HepG2 (cell line): ENCODE data around the gene COQ10B. TPM values are rescaled to one million over a fixed set of nuclear protein-coding genes. Genes with fewer than 3 reads are reported as not detected.
A peak's percentile ranks its signal among the peaks of the same experiment; 100 is the strongest.

ENCODE experiments used
- AGO2 ChIP-seq: fragments of 200-400 bp; formaldehyde crosslinking; optimal IDR thresholded peaks from 2 replicates; pipeline ENCODE3; 2017; ENCODE audit warnings: mild to moderate bottlenecking, low read depth, low read length, moderate library complexity
- BHLHE40 ChIP-seq: IDR thresholded peaks from 2 replicates; pipeline ENCODE4 v1.6.1; 2011; ENCODE audit warnings: low read length, improper control_type of control experiment
- CBX1 ChIP-seq: IDR thresholded peaks from one replicate; pipeline ENCODE4 v1.6.1; 2016; ENCODE audit warnings: antibody characterized with exemption, low read depth
- EED ChIP-seq: sonication (generic); formaldehyde crosslinking; IDR thresholded peaks from 2 replicates; pipeline ENCODE4 v1.5.0; 2020; ENCODE audit warnings: mild to moderate bottlenecking, missing genetic modification reagents
- GATA4 ChIP-seq: sonication (generic); IDR thresholded peaks from 2 replicates; pipeline ENCODE4 v1.6.1; 2016; ENCODE audit warnings: antibody characterized with exemption, low read depth, borderline replicate concordance
- MYNN ChIP-seq: sonication (generic); formaldehyde crosslinking; IDR thresholded peaks from 2 replicates; pipeline ENCODE4 v1.4.0; 2020; ENCODE audit warnings: mild to moderate bottlenecking, low read depth, missing genetic modification reagents
- RXRA ChIP-seq: sonication (generic); formaldehyde crosslinking; IDR thresholded peaks from 2 replicates; pipeline ENCODE4 v1.5.1; 2020; ENCODE audit warnings: missing genetic modification reagents
- SRF ChIP-seq: IDR thresholded peaks from 2 replicates; pipeline ENCODE4 v1.6.1; 2011; ENCODE audit warnings: mild to moderate bottlenecking, low read depth, low read length, moderate library complexity
- TRIM24 ChIP-seq: sonication (generic); formaldehyde crosslinking; IDR thresholded peaks from 2 replicates; pipeline ENCODE4 v1.8.0; 2022; ENCODE audit warnings: mild to moderate bottlenecking, missing genetic modification reagents
- ZNF274 ChIP-seq: sonication (generic); formaldehyde crosslinking; IDR thresholded peaks from 2 replicates; pipeline ENCODE4 v1.5.1; 2020; ENCODE audit warnings: mild to moderate bottlenecking, missing genetic modification reagents
- ZNF30 ChIP-seq: sonication (generic); formaldehyde crosslinking; IDR thresholded peaks from 2 replicates; pipeline ENCODE4 v1.5.0; 2020; ENCODE audit warnings: mild to moderate bottlenecking, missing genetic modification reagents
- ZNF432 ChIP-seq: sonication (generic); formaldehyde crosslinking; IDR thresholded peaks from 2 replicates; pipeline ENCODE4 v1.5.0; 2020; ENCODE audit warnings: missing genetic modification reagents, mild to moderate bottlenecking, borderline replicate concordance
- ZNF782 ChIP-seq: sonication (generic); formaldehyde crosslinking; IDR thresholded peaks from 2 replicates; pipeline ENCODE4 v1.4.0; 2020; ENCODE audit warnings: missing genetic modification reagents, mild to moderate bottlenecking, borderline replicate concordance
- ZSCAN30 ChIP-seq: sonication (generic); formaldehyde crosslinking; IDR thresholded peaks from 2 replicates; pipeline ENCODE4 v1.5.0; 2020; ENCODE audit warnings: mild to moderate bottlenecking, missing genetic modification reagents
- polyA plus RNA-seq, 8 experiments: library from polyadenylated mRNA; depleted of rRNA in 3 of 8; stranded (reverse) in 7 of 8; unstranded in 1 of 8; fragments of >200 nt; fragmentation: Illumina TruSeq in 4 of 8; extraction: Trizol in 4 of 8; gene quantifications; 2 replicates each; pipeline versions ENCODE4 v1.2.1 to v1.2.3, GENCODE V29; 2011 to 2016; ENCODE audit warnings: low read depth in 4 of 8, missing spikeins in 1 of 8, mixed read lengths in 1 of 8; ENCODE audit not compliant: insufficient read depth in 1 of 8
- total RNA-seq, 5 experiments: library from RNA; depleted of rRNA; stranded (reverse); fragments of >200 nt; fragmentation: Illumina TruSeq; extraction: Trizol; gene quantifications; 2 replicates each; pipeline ENCODE4 v1.2.3, GENCODE V29; 2016; ENCODE audit warnings: low read depth in 1 of 5
- TF ChIP-seq, protein P1 (sequence below): sonication (generic); formaldehyde crosslinking; IDR thresholded peaks from 2 replicates; pipeline ENCODE4 v1.4.0; 2020; ENCODE audit warnings: mild to moderate bottlenecking, missing genetic modification reagents
- TF ChIP-seq, protein P2 (sequence below): sonication (generic); formaldehyde crosslinking; IDR thresholded peaks from 2 replicates; pipeline ENCODE4 v1.9.0; 2021; ENCODE audit warnings: missing genetic modification reagents, mild to moderate bottlenecking, borderline replicate concordance
- TF ChIP-seq, protein P3 (sequence below): IDR thresholded peaks from 2 replicates; pipeline ENCODE4 v1.6.1; 2016; ENCODE audit warnings: missing genetic modification reagents, missing compliant biosample characterization
- TF ChIP-seq, protein P4 (sequence below): sonication (generic); formaldehyde crosslinking; IDR thresholded peaks from 2 replicates; pipeline ENCODE4 v1.5.1; 2020; ENCODE audit warnings: mild to moderate bottlenecking, missing genetic modification reagents, borderline replicate concordance
- TF ChIP-seq, protein P5 (sequence below): sonication (generic); formaldehyde crosslinking; IDR thresholded peaks from 2 replicates; pipeline ENCODE4 v1.4.0; 2020; ENCODE audit warnings: missing genetic modification reagents
- TF ChIP-seq, protein P6 (sequence below): sonication (generic); formaldehyde crosslinking; IDR thresholded peaks from 2 replicates; pipeline ENCODE4 v1.5.1; 2020; ENCODE audit warnings: mild to moderate bottlenecking, moderate library complexity, missing genetic modification reagents

Gene COQ10B
- total and polyA plus RNA-seq, 2 of the 13 experiments (the other 11 are each of a cell fraction or from before 2014, with no cell fraction given) = 4.6 to 34.9 TPM

DNA sequence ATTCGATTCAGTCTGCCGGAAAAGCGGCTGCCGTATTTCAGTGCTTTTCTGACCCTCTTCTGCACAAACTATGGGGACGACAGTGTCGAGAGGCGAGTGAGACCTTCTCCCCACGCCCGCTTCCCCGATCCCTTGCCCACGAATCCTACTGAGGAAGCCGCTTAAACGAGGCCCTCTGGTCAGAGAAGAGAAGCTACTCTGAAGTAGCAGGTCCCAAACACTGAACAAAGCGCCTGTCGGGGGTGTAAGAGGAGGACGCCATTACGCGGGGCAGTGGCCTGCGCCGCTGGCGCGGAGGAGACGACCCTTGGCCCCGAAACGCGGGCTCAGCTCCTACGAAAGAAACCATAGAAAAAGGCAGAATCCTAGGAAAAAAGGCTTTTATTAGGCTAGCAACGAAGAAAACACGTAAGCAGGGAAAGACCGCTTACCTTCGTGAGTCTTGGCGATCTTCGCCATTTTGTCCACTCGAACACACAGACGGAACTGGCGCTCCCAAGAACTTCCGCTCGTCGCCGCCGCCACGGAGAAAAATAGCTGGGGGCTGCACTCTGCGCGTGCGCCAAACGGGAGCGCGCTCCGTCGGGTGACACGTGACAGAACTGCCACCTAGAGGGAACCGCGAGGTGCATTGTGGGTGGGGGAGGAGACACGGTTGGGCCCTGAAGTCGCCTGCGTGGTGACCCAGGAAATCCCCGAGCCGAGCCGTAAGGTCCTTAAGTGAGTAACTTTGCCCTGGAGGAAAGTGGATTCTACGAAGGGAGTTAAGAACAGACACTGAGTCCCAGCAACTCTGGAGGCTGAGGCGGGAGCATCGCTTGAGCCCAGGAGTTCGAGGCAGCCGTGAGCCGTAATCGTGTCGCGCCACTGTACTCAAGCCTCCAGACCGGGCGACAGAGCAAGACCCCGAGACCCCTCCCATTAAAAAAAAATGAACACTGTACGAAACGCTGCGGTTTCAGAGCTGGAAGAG lies 18.5 kb upstream of the COQ10B start, which contains the start of gene SF3B1 (continued):
- TF ChIP-seq RXRA (CRISPR knock-in tag) (peak; percentile 72; the same call in 1 of the 2 replicates), EED (CRISPR knock-in tag) (peak; percentile 90; the same call in 1 of the 2 replicates), ZSCAN30 (CRISPR knock-in tag) (0 out of 2 replicates have a peak, but pooled peaks have one; percentile 77), CBX1 (no peak), AGO2 (peak; percentile 63), ZNF274 (CRISPR knock-in tag) (peak; percentile 65; the same call in 1 of the 2 replicates), GATA4 (peak; percentile 51), ZNF782 (CRISPR knock-in tag) (peak; percentile 54; the same call in 1 of the 2 replicates), TRIM24 (CRISPR knock-in tag) (no peak), SRF (peak; percentile 17; the same call in 1 of the 2 replicates), MYNN (no peak), ZNF432 (CRISPR knock-in tag) (no peak), BHLHE40 (peak; percentile 99), ZNF30 (0 out of 2 replicates have a peak, but pooled peaks have one; percentile 14)
- TF ChIP-seq, protein P1, sequence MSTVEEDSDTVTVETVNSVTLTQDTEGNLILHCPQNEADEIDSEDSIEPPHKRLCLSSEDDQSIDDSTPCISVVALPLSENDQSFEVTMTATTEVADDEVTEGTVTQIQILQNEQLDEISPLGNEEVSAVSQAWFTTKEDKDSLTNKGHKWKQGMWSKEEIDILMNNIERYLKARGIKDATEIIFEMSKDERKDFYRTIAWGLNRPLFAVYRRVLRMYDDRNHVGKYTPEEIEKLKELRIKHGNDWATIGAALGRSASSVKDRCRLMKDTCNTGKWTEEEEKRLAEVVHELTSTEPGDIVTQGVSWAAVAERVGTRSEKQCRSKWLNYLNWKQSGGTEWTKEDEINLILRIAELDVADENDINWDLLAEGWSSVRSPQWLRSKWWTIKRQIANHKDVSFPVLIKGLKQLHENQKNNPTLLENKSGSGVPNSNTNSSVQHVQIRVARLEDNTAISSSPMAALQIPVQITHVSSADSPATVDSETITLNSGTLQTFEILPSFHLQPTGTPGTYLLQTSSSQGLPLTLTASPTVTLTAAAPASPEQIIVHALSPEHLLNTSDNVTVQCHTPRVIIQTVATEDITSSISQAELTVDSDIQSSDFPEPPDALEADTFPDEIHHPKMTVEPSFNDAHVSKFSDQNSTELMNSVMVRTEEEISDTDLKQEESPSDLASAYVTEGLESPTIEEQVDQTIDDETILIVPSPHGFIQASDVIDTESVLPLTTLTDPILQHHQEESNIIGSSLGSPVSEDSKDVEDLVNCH (CRISPR knock-in tag) = no peak
- TF ChIP-seq, protein P2, sequence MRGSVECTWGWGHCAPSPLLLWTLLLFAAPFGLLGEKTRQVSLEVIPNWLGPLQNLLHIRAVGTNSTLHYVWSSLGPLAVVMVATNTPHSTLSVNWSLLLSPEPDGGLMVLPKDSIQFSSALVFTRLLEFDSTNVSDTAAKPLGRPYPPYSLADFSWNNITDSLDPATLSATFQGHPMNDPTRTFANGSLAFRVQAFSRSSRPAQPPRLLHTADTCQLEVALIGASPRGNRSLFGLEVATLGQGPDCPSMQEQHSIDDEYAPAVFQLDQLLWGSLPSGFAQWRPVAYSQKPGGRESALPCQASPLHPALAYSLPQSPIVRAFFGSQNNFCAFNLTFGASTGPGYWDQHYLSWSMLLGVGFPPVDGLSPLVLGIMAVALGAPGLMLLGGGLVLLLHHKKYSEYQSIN = no peak
- TF ChIP-seq, protein P3, sequence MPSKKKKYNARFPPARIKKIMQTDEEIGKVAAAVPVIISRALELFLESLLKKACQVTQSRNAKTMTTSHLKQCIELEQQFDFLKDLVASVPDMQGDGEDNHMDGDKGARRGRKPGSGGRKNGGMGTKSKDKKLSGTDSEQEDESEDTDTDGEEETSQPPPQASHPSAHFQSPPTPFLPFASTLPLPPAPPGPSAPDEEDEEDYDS (CRISPR knock-in tag) = peak; percentile 100
- TF ChIP-seq, protein P4, sequence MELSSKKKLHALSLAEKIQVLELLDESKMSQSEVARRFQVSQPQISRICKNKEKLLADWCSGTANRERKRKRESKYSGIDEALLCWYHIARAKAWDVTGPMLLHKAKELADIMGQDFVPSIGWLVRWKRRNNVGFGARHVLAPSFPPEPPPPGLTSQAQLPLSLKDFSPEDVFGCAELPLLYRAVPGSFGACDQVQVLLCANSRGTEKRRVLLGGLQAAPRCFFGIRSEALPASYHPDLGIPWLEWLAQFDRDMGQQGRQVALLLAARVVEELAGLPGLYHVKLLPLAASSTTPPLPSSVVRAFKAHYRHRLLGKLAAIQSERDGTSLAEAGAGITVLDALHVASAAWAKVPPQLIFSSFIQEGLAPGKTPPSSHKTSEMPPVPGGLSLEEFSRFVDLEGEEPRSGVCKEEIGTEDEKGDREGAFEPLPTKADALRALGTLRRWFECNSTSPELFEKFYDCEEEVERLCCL (CRISPR knock-in tag) = no peak; the same call in 1 of the 2 replicates
- TF ChIP-seq, protein P5, sequence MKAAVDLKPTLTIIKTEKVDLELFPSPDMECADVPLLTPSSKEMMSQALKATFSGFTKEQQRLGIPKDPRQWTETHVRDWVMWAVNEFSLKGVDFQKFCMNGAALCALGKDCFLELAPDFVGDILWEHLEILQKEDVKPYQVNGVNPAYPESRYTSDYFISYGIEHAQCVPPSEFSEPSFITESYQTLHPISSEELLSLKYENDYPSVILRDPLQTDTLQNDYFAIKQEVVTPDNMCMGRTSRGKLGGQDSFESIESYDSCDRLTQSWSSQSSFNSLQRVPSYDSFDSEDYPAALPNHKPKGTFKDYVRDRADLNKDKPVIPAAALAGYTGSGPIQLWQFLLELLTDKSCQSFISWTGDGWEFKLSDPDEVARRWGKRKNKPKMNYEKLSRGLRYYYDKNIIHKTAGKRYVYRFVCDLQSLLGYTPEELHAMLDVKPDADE = no peak
- TF ChIP-seq, protein P6, sequence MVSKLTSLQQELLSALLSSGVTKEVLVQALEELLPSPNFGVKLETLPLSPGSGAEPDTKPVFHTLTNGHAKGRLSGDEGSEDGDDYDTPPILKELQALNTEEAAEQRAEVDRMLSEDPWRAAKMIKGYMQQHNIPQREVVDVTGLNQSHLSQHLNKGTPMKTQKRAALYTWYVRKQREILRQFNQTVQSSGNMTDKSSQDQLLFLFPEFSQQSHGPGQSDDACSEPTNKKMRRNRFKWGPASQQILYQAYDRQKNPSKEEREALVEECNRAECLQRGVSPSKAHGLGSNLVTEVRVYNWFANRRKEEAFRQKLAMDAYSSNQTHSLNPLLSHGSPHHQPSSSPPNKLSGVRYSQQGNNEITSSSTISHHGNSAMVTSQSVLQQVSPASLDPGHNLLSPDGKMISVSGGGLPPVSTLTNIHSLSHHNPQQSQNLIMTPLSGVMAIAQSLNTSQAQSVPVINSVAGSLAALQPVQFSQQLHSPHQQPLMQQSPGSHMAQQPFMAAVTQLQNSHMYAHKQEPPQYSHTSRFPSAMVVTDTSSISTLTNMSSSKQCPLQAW = peak; percentile 78
